ENCODE data around the gene APEX2. TPM values are rescaled to one million over a fixed set of nuclear protein-coding genes. Genes with fewer than 3 reads are reported as not detected.

The APEX2 gene
- total RNA-seq, 1 donor from 2014 or later: 10.9 TPM

GRCh38 chrX:54994099-54994498 is 6.1 kb upstream of the APEX2 start, which contains the start of gene PFKFB1:
PFKFB1 (minus strand) TSS chrX:54994188; CDS start chrX:54994007, 181 bp downstream.
- Mint-ChIP-seq H3K4me1 (ENCODE audit: low read depth) (peaks cover under 1% of the 10 kb centered on the region), H3K36me3 (ENCODE audit: low read depth) (no peaks in the 10 kb centered on the region), H3K27me3 (ENCODE audit: low read depth) (no peaks in the 10 kb centered on the region), H3K9me3 (ENCODE audit: low read depth) (peaks cover 5% of the 10 kb centered on the region), H3K4me3 (ENCODE audit: unreplicated experiment) (no peak within 1 kb of the TSS), H3K27ac (ENCODE audit: unreplicated experiment) (no peak within 1 kb of the TSS)
- no peak for DNase-seq (ENCODE audit: low spot score)
- TF ChIP-seq, protein P1, sequence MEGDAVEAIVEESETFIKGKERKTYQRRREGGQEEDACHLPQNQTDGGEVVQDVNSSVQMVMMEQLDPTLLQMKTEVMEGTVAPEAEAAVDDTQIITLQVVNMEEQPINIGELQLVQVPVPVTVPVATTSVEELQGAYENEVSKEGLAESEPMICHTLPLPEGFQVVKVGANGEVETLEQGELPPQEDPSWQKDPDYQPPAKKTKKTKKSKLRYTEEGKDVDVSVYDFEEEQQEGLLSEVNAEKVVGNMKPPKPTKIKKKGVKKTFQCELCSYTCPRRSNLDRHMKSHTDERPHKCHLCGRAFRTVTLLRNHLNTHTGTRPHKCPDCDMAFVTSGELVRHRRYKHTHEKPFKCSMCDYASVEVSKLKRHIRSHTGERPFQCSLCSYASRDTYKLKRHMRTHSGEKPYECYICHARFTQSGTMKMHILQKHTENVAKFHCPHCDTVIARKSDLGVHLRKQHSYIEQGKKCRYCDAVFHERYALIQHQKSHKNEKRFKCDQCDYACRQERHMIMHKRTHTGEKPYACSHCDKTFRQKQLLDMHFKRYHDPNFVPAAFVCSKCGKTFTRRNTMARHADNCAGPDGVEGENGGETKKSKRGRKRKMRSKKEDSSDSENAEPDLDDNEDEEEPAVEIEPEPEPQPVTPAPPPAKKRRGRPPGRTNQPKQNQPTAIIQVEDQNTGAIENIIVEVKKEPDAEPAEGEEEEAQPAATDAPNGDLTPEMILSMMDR (IDR thresholded peaks at IDR 0.05): no peak

- Mint-ChIP-seq H3K4me3 (ENCODE audit: unreplicated experiment) (no peak overlapping the region), H3K4me1 (ENCODE audit: low read depth) (peaks cover 6% of the 10 kb centered on the region), H3K27ac (ENCODE audit: unreplicated experiment) (no peak overlapping the region), H3K27me3 (ENCODE audit: low read depth) (no peaks in the 10 kb centered on the region), H3K36me3 (ENCODE audit: low read depth) (no peaks in the 10 kb centered on the region), H3K9me3 (ENCODE audit: low read depth) (peaks cover 7% of the 10 kb centered on the region)
- no peak for DNase-seq (ENCODE audit: low spot score)
- TF ChIP-seq, protein P1 (IDR thresholded peaks at IDR 0.05): no peak
Observed at GRCh38 chrX:54994668-54995351, 5.4 kb upstream of the APEX2 start.

DNA sequence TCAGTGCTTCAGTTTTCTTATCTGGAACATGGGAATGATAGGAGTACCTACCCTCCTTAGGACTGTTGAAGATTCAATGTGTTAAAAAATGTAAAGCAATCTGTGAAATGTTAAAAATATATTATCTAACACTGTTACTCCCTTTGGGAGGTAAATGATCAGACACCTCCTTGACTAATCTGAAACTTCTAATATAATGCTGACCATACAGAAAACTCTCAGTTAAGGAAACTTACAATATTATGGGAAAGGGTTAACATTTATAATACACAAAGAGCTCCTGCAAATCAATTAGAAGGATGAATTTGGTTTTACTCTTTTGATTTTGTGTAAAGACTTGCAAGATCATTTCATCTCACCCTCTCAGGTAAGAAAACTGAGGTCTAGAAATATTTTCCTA is 4.5 kb upstream of the APEX2 start:
- Mint-ChIP-seq H3K36me3 (ENCODE audit: low read depth) (no peaks in the 10 kb centered on the region), H3K27me3 (ENCODE audit: low read depth) (no peaks in the 10 kb centered on the region), H3K9me3 (ENCODE audit: low read depth) (peaks cover 7% of the 10 kb centered on the region), H3K27ac (ENCODE audit: unreplicated experiment) (no peak overlapping the region), H3K4me3 (ENCODE audit: unreplicated experiment) (no peak overlapping the region), H3K4me1 (ENCODE audit: low read depth) (peaks cover 7% of the 10 kb centered on the region)
- DNase-seq (ENCODE audit: low spot score): no peak
- TF ChIP-seq, protein P1 (IDR thresholded peaks at IDR 0.05): no peak

- TF ChIP-seq, protein P1 (IDR thresholded peaks at IDR 0.05): no peak
- peaks cover 17% of the 10 kb centered on the region for H3K4me1 Mint-ChIP-seq (ENCODE audit: low read depth)
- DNase-seq (ENCODE audit: low spot score): no peak
- H3K36me3 Mint-ChIP-seq (ENCODE audit: low read depth): peaks cover 13% of the 10 kb centered on the region
- H3K9me3 Mint-ChIP-seq (ENCODE audit: low read depth): peaks cover 7% of the 10 kb centered on the region
- H3K4me3 Mint-ChIP-seq (ENCODE audit: unreplicated experiment): no peak overlapping the region
- no peak overlapping the region for H3K27ac Mint-ChIP-seq (ENCODE audit: unreplicated experiment)
- no peaks in the 10 kb centered on the region for H3K27me3 Mint-ChIP-seq (ENCODE audit: low read depth)
Observed at GRCh38 chrX:55004231-55004630, 4.1 kb downstream of the APEX2 start.

GRCh38 chrX:55005256-55005655 is 5.1 kb downstream of the APEX2 start:
- H3K4me1 Mint-ChIP-seq (ENCODE audit: low read depth): peaks cover 13% of the 10 kb centered on the region

More at GRCh38 chrX:55005256-55005655, 5.1 kb downstream of the APEX2 start:
- H3K4me3 Mint-ChIP-seq (ENCODE audit: unreplicated experiment): no peak overlapping the region
- DNase-seq (ENCODE audit: low spot score): no peak
- TF ChIP-seq, protein P1 (IDR thresholded peaks at IDR 0.05): no peak
- H3K36me3 Mint-ChIP-seq (ENCODE audit: low read depth): peaks cover 13% of the 10 kb centered on the region
- H3K27ac Mint-ChIP-seq (ENCODE audit: unreplicated experiment): no peak overlapping the region
- peaks cover 6% of the 10 kb centered on the region for H3K9me3 Mint-ChIP-seq (ENCODE audit: low read depth)
- H3K27me3 Mint-ChIP-seq (ENCODE audit: low read depth): no peaks in the 10 kb centered on the region

Data from chondrocyte (in vitro differentiated cells).